Left renal cortex interstitium (tissue), 4 donors: ENCODE results near the gene MST1. TPM values are rescaled to one million over a fixed set of nuclear protein-coding genes. Genes with fewer than 3 reads are reported as not detected.

Experiments
- DNase-seq, 4 donors: peaks; one replicate each; pipeline ENCODE4 v3.0.0-alpha.2; 2013; ENCODE audit warnings: low read depth in 4 of 4, low spot score in 2 of 4, missing footprints in 1 of 4
- polyA plus RNA-seq, 4 donors: library from polyadenylated mRNA; unstranded; fragments of 120-200 nt; gene quantifications; one replicate each; pipeline ENCODE4 v1.2.1, GENCODE V29; 2013; ENCODE audit not compliant: insufficient read length in 4 of 4

MST1 gene
- polyA plus RNA-seq, 4 donors = 107 to 397 (median 172) TPM

DNA sequence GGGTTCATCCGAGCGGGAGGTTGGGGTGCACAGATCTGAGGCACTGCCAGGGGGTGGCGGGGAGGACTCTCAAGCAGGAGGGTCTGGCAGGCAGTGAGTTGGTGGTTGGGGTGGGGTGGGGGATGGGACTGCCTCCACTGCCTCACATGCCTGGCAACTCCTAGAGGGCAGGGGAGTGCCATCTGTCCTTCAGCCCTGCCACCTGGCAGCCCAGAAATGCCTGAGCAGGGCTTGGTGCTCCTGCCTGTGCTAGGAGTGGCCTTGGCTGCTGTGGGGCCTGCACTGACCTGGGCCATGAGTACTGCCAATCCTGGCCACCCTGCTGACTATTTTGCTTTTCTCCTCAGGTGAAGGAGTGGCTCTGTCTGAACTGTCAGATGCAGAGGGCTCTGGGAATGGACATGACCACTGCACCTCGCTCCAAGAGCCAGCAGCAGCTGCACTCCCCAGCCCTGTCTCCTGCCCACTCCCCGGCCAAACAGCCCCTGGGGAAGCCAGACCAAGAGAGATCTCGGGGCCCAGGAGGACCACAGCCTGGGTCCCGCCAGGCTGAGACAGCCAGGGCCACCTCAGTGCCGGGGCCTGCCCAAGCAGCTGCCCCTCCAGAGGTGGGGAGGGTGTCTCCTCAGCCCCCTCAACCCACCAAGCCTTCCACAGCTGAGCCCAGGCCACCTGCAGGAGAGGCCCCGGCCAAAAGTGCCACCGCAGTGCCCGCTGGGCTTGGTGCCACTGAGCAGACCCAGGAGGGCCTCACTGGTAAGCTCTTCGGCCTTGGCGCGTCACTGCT, 47.2 kb downstream of the MST1 start:
- no peak for DNase-seq

DNA sequence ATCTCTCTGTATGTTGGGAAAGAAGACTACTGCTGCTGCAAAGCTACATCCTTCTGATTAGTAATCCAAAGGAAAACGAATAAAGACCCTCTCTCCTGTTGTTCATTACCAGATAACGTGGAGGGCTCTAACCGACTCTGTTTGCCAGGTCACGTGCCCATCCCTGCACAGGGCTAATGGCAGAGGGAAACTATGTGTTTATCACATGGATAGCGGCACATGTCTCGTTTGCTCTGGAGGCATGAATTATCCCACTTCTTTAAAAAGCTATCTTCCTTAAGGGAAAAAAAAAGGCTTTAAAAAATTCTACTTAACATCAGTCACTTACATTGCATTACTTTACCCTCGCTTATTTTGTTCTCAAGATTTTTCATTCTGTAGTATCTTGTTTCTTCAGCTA, 48.0 kb downstream of the MST1 start:
- DNase-seq = no peak

DNA sequence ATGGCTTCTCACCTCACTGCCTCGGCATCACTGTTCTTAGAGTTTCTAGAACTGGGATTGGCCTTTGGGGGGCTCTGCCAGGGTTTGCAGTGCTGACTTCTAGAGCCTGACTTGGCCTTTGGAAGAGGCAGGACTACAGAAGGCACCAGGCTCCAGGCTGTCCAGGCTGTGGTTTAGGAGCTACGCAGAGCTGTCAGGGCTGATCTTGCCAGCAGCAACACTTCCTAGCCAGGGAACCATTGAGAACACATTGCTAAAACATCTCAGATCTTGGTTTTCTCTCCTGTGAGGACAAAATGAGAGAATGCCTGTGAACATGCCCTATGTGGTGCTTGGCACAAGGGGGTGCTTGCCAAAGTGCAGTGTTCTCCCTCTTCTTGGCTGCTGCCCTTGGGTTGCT, 49.7 kb downstream of the MST1 start:
- no peak for DNase-seq

DNA sequence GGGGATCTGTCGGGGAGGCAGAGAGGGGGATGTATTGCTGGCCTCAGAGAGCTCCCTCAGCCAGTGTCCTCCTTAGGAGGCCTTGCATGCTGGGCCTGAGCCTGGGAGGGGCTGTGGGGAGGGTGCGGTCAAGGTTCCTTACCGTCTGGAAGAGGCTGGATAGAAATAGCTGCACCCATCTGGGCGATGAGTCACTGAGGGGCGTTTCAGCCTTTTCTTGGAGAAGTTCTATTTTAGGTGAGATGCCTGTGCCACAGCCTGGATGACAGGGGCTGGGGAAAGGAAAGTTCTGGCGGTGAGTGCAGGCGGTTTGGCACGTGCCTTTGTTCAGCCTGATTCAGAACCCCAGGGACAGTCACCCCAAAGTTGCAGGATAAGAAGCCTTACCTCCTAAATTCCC, 50.8 kb downstream of the MST1 start:
- no peak for DNase-seq

DNA sequence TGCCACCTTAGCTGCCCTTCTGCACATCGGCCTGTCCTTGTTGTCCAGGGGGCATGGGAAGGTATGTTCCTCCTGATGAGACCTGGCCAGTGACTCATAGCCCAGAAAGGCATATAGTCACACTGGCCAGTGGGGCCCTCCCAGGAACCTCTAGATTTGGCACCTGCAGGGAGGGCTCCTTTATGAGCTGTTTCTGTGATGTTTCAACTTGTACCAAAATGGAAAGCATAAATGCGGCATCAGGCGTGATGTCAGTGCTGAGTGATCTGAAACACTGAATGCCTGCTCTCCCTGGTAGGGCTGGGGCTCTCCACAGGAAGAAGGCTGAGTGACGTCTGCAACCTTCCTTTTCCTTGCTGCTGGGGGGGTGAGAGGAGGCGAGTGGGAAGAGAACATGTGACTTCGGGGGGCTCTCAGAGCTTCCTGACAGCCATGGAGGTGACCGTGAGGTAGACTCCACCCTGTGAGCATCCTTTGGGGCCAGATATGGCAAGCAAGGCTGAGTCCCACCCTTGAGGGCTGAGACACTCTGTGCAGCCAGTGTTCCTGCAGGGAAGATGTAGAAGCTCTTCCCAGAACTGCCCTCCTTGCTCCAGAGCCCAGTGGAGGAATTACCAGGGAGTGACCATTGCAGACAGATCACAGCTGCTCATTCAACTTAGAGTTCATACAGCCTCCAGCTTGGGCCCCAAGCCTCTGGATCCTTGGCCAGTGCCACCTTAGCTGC, 52.2 kb downstream of the MST1 start:
- no peak for DNase-seq

DNA sequence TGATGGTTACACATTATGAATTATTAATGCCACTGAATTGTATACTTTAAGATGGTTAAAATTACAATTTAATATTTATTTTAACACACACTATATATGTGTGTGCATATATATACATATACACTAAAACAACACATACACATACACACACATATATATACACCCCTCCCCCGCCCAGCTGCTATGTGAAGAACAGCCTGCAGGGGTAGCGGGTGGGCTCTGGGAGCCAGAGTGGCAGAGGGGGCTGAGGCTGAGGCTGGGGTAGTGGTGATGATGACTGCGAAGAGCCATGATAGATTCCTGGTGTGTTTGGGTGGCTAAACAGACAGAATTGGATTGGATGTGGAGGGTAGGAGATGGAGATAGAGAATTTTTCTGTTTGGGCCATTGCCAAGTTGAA, 54.5 kb downstream of the MST1 start:
- no peak for DNase-seq

Other genes starting within 250 kb of the MST1 start
- 100 to 1,000 TPM in 3 of 4 donors, 10 to 100 TPM in 1; 98.2 to 125 (median 114) TPM for gene DAG1, start 219.2 kb downstream of the MST1 start, polyA plus RNA-seq
- 1 to 10 TPM; 1.0 to 2.4 (median 1.4) TPM for gene BSN, start 135.0 kb downstream of the MST1 start, polyA plus RNA-seq
- gene APEH, start 15.1 kb downstream of the MST1 start, polyA plus RNA-seq = 100 to 1,000 TPM; 136 to 159 (median 151) TPM
- 10 to 100 TPM; 32.1 to 45.3 (median 39.0) TPM for gene RNF123, start 83 bp upstream of the MST1 start, polyA plus RNA-seq
- gene AMIGO3, start 30.2 kb upstream of the MST1 start, polyA plus RNA-seq = 1 to 10 TPM; 1.0 to 2.5 (median 2.1) TPM
- gene GMPPB, start 34.5 kb upstream of the MST1 start, polyA plus RNA-seq = 10 to 100 TPM; 11.4 to 19.2 (median 18.1) TPM
- 10 to 100 TPM; 43.3 to 54.8 (median 53.4) TPM for gene IP6K1, start 97.1 kb upstream of the MST1 start, polyA plus RNA-seq
- under 1 TPM in 1 of 4 donors, not detected in 3; 0.16 TPM for gene CDHR4, start 110.4 kb upstream of the MST1 start, polyA plus RNA-seq
- gene INKA1, start 113.8 kb upstream of the MST1 start, polyA plus RNA-seq = 10 to 100 TPM in 3 of 4 donors, 1 to 10 TPM in 1; 8.8 to 18.4 (median 12.7) TPM
- 10 to 100 TPM; 36.0 to 52.0 (median 39.9) TPM for gene UBA7, start 124.5 kb upstream of the MST1 start, polyA plus RNA-seq
- gene TRAIP, start 167.1 kb upstream of the MST1 start, polyA plus RNA-seq = 10 to 100 TPM in 2 of 4 donors, 1 to 10 TPM in 2; 9.4 to 12.7 (median 11.1) TPM
- gene CAMKV, start 180.4 kb upstream of the MST1 start, polyA plus RNA-seq = under 1 TPM; 0.08 to 0.43 (median 0.17) TPM
- gene MST1R, start 214.4 kb upstream of the MST1 start, polyA plus RNA-seq = 1 to 10 TPM; 1.4 to 2.4 (median 2.2) TPM
- gene MON1A, start 240.3 kb upstream of the MST1 start, polyA plus RNA-seq = 1 to 10 TPM; 7.0 to 9.7 (median 8.7) TPM